K562 (cell line): ENCODE measurements around the gene CELSR1. TPM values are rescaled to one million over a fixed set of nuclear protein-coding genes. Genes with fewer than 3 reads are reported as not detected.

Experiments
- CHCHD3 ChIP-seq: fragments of 250-450 bp; sonication (Bioruptor Pico); IDR thresholded peaks from 2 replicates; pipeline ENCODE4 v2.1.2; 2022; ENCODE audit warnings: mild to moderate bottlenecking
- FOXP4 ChIP-seq: sonication (generic); formaldehyde crosslinking; IDR thresholded peaks from 2 replicates; pipeline ENCODE4 v1.8.0; 2022; ENCODE audit warnings: mild to moderate bottlenecking, missing genetic modification reagents, borderline replicate concordance
- MAFG ChIP-seq: fragments of 450-650 bp; conservative IDR thresholded peaks from 2 replicates; pipeline ENCODE4 v1.6.1; 2016; ENCODE audit warnings: missing genetic modification characterization, missing compliant biosample characterization
- MYC ChIP-seq, 2 experiments: fragments of 250-450 bp in 1 of 2; sonication (Bioruptor Pico) in 1 of 2; IDR thresholded peaks; 2 replicates each; pipeline versions ENCODE4 v1.5.1 to v1.6.1; 2012 to 2021; ENCODE audit warnings: low read depth in 2 of 2, borderline replicate concordance in 1 of 2, improper control_type of control experiment in 1 of 2, low read length in 1 of 2, mild to moderate bottlenecking in 1 of 2, moderate library complexity in 1 of 2
- RB1 ChIP-seq: fragments of 450-650 bp; IDR thresholded peaks from 2 replicates; pipeline ENCODE4 v1.6.1; 2017; ENCODE audit warnings: low read depth, mild to moderate bottlenecking
- WHSC1 ChIP-seq: IDR thresholded peaks from one replicate; pipeline ENCODE4 v1.6.1; 2012; ENCODE audit warnings: low read length, control low read depth, inconsistent platforms
- ZNF785 ChIP-seq: fragments of 250-450 bp; sonication (Bioruptor Pico); IDR thresholded peaks from 2 replicates; pipeline ENCODE4 v1.4.0; 2020; ENCODE audit warnings: mild to moderate bottlenecking
- polyA plus RNA-seq, 8 experiments: library from polyadenylated mRNA; depleted of rRNA in 4 of 8; stranded (reverse) in 5 of 8; unstranded in 3 of 8; fragments of >200 nt; fragmentation: Nextera tagmentation in 2 of 8; fragmentation: Illumina TruSeq in 1 of 8; extraction: Ambion mirVana in 2 of 8; extraction: Trizol in 1 of 8; gene quantifications; 2 replicates each; pipeline versions ENCODE4 v1.2.1 to v1.2.3, GENCODE V29; 2011 to 2014; ENCODE audit warnings: inconsistent platforms in 1 of 8, missing spikeins in 1 of 8
- total RNA-seq, 7 experiments: library from RNA; depleted of rRNA in 6 of 7; stranded (reverse); fragments of >200 nt in 6 of 7; fragmentation: Illumina TruSeq in 2 of 7; extraction: Trizol in 2 of 7; gene quantifications; 2 replicates each; pipeline versions ENCODE4 v1.2.1 to v1.2.3, GENCODE V29; 2011 to 2021; ENCODE audit warnings: low replicate concordance in 1 of 7
- TF ChIP-seq, protein P1 (sequence below): IDR thresholded peaks from 2 replicates; pipeline ENCODE4 v1.6.1; 2014; ENCODE audit warnings: antibody characterized with exemption
- TF ChIP-seq, protein P2 (sequence below), 2 experiments: fragments of 200-800 bp in 1 of 2; sonication (Bioruptor generic) in 1 of 2; sonication (generic) in 1 of 2; formaldehyde crosslinking in 1 of 2; IDR thresholded peaks in 1 of 2; conservative IDR thresholded peaks in 1 of 2; 2 replicates each; pipeline versions ENCODE4 v1.5.0 to v1.6.1; 2016 to 2020; ENCODE audit warnings: missing compliant biosample characterization in 1 of 2, missing genetic modification characterization in 1 of 2, missing genetic modification reagents in 1 of 2

Gene CELSR1
- total and polyA plus RNA-seq, 9 of the 15 experiments (the other 6 are each of a cell fraction or from before 2014, with no cell fraction given): under 0.01 to 0.09 TPM; not detected in 7

DNA sequence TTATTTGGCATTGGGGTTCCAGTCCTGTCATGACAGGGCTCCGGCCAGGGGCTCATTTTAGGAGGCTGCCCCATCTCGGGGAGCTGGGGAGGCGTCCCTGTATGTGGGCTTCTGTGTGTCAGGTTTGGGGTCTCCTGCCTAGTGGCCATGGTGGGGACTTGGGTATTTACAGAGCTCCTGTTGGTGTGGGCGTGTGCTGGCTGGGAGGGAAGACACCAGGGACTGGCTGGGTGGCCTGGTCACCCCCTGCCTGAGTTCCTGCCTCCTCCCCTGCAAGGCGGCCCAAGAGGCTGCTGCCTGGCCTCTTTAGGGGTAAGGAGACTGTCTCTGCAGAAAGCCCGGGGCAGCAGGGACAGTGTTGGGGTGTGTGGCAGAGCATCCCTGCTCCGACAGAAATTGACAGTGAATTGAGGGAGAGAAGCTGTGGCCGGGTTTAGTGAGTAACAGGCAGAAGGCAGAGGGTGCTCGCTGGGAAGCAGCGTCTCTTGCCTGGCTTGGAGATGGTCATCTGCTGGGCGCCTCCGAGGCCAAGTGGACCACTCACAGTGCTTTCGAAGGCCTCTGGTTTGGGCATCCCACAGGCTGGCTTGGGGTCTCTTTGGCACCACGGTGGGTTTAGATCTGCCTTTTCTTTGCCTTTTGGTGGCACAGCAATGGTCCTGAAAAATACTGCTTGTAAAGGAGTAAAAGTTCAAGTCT lies 42.5 kb upstream of the CELSR1 start (continued):
- TF ChIP-seq FOXP4 (CRISPR knock-in tag) (no peak), ZNF785 (CRISPR knock-in tag) (no peak), WHSC1 (no peak), MAFG (tag) (no peak), MYC (IDR thresholded peaks at IDR 0.05; ENCODE audit: low read depth, low read length) (no peak), MYC (CRISPR knock-in tag; IDR thresholded peaks at IDR 0.05; ENCODE audit: borderline replicate concordance, low read depth) (no peak), RB1 (no peak), CHCHD3 (CRISPR knock-in tag) (no peak)
- TF ChIP-seq, protein P1, sequence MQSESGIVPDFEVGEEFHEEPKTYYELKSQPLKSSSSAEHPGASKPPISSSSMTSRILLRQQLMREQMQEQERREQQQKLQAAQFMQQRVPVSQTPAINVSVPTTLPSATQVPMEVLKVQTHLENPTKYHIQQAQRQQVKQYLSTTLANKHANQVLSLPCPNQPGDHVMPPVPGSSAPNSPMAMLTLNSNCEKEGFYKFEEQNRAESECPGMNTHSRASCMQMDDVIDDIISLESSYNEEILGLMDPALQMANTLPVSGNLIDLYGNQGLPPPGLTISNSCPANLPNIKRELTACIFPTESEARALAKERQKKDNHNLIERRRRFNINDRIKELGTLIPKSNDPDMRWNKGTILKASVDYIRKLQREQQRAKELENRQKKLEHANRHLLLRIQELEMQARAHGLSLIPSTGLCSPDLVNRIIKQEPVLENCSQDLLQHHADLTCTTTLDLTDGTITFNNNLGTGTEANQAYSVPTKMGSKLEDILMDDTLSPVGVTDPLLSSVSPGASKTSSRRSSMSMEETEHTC: no peak
- TF ChIP-seq, protein P2, sequence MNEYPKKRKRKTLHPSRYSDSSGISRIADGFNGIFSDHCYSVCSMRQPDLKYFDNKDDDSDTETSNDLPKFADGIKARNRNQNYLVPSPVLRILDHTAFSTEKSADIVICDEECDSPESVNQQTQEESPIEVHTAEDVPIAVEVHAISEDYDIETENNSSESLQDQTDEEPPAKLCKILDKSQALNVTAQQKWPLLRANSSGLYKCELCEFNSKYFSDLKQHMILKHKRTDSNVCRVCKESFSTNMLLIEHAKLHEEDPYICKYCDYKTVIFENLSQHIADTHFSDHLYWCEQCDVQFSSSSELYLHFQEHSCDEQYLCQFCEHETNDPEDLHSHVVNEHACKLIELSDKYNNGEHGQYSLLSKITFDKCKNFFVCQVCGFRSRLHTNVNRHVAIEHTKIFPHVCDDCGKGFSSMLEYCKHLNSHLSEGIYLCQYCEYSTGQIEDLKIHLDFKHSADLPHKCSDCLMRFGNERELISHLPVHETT (CRISPR knock-in tag; conservative IDR thresholded peaks at IDR 0.05 in 1 of 2, IDR thresholded peaks at IDR 0.05 in 1 of 2): no peak
- TF ChIP-seq, all 486 proteins: peak for 0
